Measurements from ENCODE around the gene ABCF3.

ABCF3 gene

GRCh38 chr3:184234671-184235380 is 48.8 kb downstream of the ABCF3 start:
- DNase-seq, result no peak

- DNase-seq, result no peak
Observed at GRCh38 chr3:184235381-184236032, 49.5 kb downstream of the ABCF3 start.

GRCh38 chr3:184236033-184236410 is 50.0 kb downstream of the ABCF3 start:
- no peak for DNase-seq

DNA sequence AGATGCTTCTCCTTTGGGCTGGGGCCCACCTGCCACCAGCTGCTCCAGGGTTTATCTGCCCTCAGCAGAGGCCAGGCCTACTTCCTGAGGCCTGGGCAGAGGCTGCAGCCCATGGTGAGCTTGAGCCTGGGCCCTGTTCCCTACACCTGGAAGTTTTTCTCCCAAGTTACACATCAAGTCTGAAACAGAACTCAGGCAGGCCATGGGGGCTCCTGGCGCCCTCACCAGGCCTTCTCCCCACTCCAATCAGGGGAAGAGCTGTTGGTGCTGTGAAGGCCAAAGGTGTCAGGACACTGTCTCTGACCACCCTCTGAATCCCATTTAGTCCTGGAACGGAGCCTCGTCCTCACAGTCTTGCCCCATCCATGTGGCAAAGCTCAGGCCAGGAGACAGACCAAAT is 50.6 kb downstream of the ABCF3 start:
- DNase-seq, result no peak

DNA sequence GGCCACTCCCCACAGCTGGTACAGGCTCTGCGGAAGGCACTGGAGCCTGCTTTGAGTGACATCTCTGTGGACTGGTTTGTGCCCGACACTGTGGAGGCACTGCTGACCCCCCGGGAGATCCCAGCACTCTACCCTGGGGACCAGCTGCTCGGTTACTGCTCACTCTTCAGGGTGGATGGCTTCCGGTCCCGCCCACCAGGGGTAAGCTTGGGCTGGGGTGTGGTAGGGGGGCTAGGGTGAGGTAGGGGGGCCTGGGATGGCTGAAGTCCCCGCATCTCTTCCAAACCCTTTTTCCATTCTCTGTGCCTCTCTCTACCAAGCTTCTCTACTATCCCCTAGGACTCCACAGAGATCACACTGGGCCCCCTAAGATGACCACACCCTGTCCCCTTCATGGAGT is 51.2 kb downstream of the ABCF3 start:
- DNase-seq, result no peak

DNA sequence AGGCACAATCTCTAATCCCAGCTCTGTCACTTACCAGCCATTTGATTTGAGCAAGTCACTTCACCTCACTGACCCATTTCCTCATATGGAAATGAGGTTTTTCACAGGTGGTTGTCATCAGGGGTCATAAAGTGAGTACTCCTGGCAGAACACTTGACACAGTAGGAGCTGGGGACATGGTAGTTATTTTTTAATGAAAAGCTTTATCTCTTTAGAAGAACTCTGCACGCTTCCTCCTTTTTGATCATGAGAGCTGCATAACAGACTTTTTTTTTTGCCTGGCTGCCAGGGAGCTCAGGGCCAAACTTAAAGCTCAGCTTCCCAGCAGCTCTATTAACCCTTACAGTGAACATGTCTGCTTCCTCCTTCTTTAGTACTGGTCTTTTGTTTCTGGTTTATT is 51.8 kb downstream of the ABCF3 start:
- no peak for DNase-seq

DNA sequence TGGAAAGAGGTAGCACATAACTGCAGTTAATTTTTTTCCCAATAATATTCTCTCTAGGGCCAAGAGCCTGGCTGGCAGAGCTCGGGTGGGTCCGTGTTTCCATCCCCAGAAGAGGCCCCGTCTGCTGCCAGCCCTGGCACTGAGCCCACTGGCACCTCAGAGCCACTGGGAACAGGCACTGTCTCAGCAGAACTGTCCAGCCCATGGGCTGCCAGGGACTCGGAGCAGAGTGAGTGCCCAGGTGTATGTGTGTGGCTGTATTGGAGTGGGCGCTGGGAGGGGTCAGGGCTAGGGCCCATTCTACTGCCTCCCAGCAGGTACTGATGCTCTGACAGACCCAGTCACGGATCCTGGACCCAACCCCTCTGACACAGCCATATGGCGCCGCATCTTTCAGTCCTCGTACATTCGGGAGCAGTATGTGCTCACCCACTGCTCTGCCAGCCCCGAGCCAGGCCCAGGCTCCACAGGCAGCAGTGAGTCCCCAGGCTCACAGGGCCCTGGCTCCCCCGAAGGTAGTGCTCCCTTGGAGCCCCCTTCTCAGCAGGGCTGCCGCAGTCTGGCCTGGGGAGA is 52.3 kb downstream of the ABCF3 start:
- DNase-seq, result no peak

DNA sequence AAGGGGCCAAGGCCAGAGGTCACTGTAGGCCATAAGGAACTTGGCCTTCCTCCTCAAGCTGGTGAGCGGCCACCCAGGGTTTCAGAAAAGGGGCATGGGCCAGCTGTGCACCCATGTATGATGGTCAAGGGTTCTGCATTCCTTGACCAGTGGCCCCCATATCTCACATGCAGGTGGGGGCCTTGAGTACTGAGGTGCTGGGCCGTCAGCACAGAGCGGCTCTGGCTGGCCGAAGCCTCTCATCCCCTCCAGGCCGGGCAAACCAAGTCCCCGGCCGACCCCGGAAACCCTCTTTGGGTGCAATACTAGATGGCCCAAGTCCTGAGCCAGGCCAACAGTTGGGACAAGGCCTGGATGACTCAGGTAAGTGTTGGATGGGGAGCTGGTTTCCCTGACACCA is 53.2 kb downstream of the ABCF3 start:
- no peak for DNase-seq

- DNase-seq, result no peak
Observed at GRCh38 chr3:184239708-184240107, 53.7 kb downstream of the ABCF3 start.

GRCh38 chr3:184240384-184241140 is 54.6 kb downstream of the ABCF3 start:
- no peak for DNase-seq

GRCh38 chr3:184241141-184241446 is 55.1 kb downstream of the ABCF3 start:
- DNase-seq, result no peak

DNA sequence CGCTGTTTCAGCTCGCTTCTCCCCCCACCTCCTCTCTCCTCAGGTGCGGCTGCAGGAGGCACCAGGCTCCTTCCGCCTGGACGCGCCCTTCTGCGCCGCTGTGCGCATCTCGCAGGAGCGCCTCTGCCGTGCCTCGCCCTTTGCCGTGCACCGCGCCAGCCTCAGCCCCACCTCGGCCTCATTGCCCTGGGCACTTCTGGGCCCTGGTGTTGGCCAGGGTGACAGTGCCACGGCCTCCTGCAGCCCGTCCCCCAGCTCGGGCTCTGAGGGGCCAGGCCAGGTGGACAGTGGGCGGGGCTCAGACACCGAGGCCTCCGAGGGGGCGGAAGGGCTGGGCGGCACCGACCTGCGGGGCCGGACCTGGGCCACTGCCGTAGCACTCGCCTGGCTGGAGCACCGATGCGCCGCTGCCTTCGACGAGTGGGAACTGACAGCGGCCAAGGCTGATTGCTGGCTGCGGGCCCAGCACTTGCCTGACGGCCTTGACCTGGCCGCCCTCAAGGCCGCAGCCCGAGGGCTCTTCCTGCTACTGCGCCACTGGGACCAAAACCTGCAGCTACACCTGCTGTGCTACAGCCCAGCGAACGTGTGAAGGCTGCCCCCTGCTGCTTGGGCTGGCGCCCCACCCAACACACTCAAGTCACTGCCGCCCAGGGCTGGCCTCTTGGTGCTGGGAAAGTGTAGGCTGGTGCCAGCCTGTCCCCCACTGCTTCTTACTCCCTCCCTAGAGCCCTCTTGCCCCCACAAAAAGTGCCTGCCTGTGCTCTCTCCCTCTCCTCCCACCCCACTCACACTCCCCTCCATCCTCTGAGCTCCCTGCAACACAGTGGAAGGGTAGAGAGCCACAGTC is 55.7 kb downstream of the ABCF3 start:
- no peak for DNase-seq

- DNase-seq, result no peak
Observed at GRCh38 chr3:184242297-184242685, 56.3 kb downstream of the ABCF3 start.

Data from stimulated activated CD8-positive, alpha-beta memory T cell treated with anti-CD3 and anti-CD28 coated beads, Interleukin-4, amount 100 ng/mL, for 48 hours (primary cell).